Measurements from ENCODE around the gene RANGAP1. TPM values are rescaled to one million over a fixed set of nuclear protein-coding genes. Genes with fewer than 3 reads are reported as not detected.

RANGAP1 gene
- total RNA-seq, 1 donor from 2014 or later, result 80.8 TPM

- Mint-ChIP-seq H3K4me1 (ENCODE audit: low read depth, unreplicated experiment) (no peaks in the 10 kb centered on the region), H3K27ac (ENCODE audit: unreplicated experiment) (no peak overlapping the region), H3K9me3 (ENCODE audit: unreplicated experiment) (no peaks in the 10 kb centered on the region), H3K4me3 (ENCODE audit: unreplicated experiment) (no peak overlapping the region), H3K36me3 (ENCODE audit: unreplicated experiment) (no peaks in the 10 kb centered on the region), H3K27me3 (ENCODE audit: unreplicated experiment) (peaks cover 2% of the 10 kb centered on the region)
- TF ChIP-seq CTCF (IDR thresholded peaks at IDR 0.05; ENCODE audit: partially characterized antibody, unreplicated experiment), result no peak
- DNase-seq, result no peak
Measured at GRCh38 chr22:41273128-41273527, 12.9 kb downstream of the RANGAP1 start.

- H3K27ac Mint-ChIP-seq (ENCODE audit: unreplicated experiment), result no peak overlapping the region
- no peak overlapping the region for H3K4me3 Mint-ChIP-seq (ENCODE audit: unreplicated experiment)
- TF ChIP-seq CTCF (IDR thresholded peaks at IDR 0.05; ENCODE audit: partially characterized antibody, unreplicated experiment), result no peak
- peaks cover 2% of the 10 kb centered on the region for H3K27me3 Mint-ChIP-seq (ENCODE audit: unreplicated experiment)
- no peak for DNase-seq
- H3K36me3 Mint-ChIP-seq (ENCODE audit: unreplicated experiment), result no peaks in the 10 kb centered on the region
- no peaks in the 10 kb centered on the region for H3K9me3 Mint-ChIP-seq (ENCODE audit: unreplicated experiment)
- no peaks in the 10 kb centered on the region for H3K4me1 Mint-ChIP-seq (ENCODE audit: low read depth, unreplicated experiment)
Measured at GRCh38 chr22:41271787-41272186, 14.2 kb downstream of the RANGAP1 start.

GRCh38 chr22:41267958-41268357 is 18.0 kb downstream of the RANGAP1 start:
- Mint-ChIP-seq H3K27ac (ENCODE audit: unreplicated experiment) (no peak overlapping the region), H3K36me3 (ENCODE audit: unreplicated experiment) (no peaks in the 10 kb centered on the region), H3K4me1 (ENCODE audit: low read depth, unreplicated experiment) (peaks cover 6% of the 10 kb centered on the region), H3K9me3 (ENCODE audit: unreplicated experiment) (no peaks in the 10 kb centered on the region), H3K4me3 (ENCODE audit: unreplicated experiment) (no peak overlapping the region), H3K27me3 (ENCODE audit: unreplicated experiment) (peaks cover 9% of the 10 kb centered on the region)
- DNase-seq, result no peak
- TF ChIP-seq CTCF (IDR thresholded peaks at IDR 0.05; ENCODE audit: partially characterized antibody, unreplicated experiment), result no peak

GRCh38 chr22:41264408-41264941 is 21.5 kb downstream of the RANGAP1 start:
- no peak for DNase-seq
- no peak for TF ChIP-seq CTCF (IDR thresholded peaks at IDR 0.05; ENCODE audit: partially characterized antibody, unreplicated experiment)
- peaks cover 1% of the 10 kb centered on the region for H3K9me3 Mint-ChIP-seq (ENCODE audit: unreplicated experiment)
- H3K4me3 Mint-ChIP-seq (ENCODE audit: unreplicated experiment), result no peak overlapping the region
- H3K4me1 Mint-ChIP-seq (ENCODE audit: low read depth, unreplicated experiment), result peaks cover 6% of the 10 kb centered on the region
- H3K27me3 Mint-ChIP-seq (ENCODE audit: unreplicated experiment), result peaks cover 9% of the 10 kb centered on the region
- no peaks in the 10 kb centered on the region for H3K36me3 Mint-ChIP-seq (ENCODE audit: unreplicated experiment)
- H3K27ac Mint-ChIP-seq (ENCODE audit: unreplicated experiment), result peak overlapping the region; percentile 64

- Mint-ChIP-seq H3K27ac (ENCODE audit: unreplicated experiment) (no peak overlapping the region), H3K36me3 (ENCODE audit: unreplicated experiment) (no peaks in the 10 kb centered on the region), H3K27me3 (ENCODE audit: unreplicated experiment) (peaks cover 9% of the 10 kb centered on the region), H3K4me3 (ENCODE audit: unreplicated experiment) (no peak overlapping the region), H3K9me3 (ENCODE audit: unreplicated experiment) (peaks cover 1% of the 10 kb centered on the region), H3K4me1 (ENCODE audit: low read depth, unreplicated experiment) (peaks cover 6% of the 10 kb centered on the region)
- DNase-seq, result no peak
- TF ChIP-seq CTCF (IDR thresholded peaks at IDR 0.05; ENCODE audit: partially characterized antibody, unreplicated experiment), result no peak
Measured at GRCh38 chr22:41263704-41264103, 22.3 kb downstream of the RANGAP1 start.
